Mesenchymal stem cell (in vitro differentiated cells and primary cell): Measurements from ENCODE around the gene PEX5.
"Not testable (repeated sequence)": the region's sequence is repeated elsewhere in the genome, so short reads cannot be mapped to it uniquely, and the experiment has no call there.

ENCODE experiments used
- DNase-seq: peaks from one replicate; pipeline ENCODE4 v3.0.0-alpha.2; 2013
- H2AFZ ChIP-seq: one replicate; pipeline ENCODE4 v1.6.1; 2013; ENCODE audit warnings: low read depth, mild to moderate bottlenecking, control low read depth, inconsistent platforms, low read length, moderate library complexity
- H2AK5ac ChIP-seq: 2 replicates; pipeline ENCODE4 v1.6.1; 2013; ENCODE audit warnings: low read length, moderate library complexity, mild to moderate bottlenecking, inconsistent platforms; ENCODE audit not compliant: severe bottlenecking
- H2BK120ac ChIP-seq: one replicate; pipeline ENCODE4 v1.6.1; 2013; ENCODE audit warnings: low read depth, mild to moderate bottlenecking, inconsistent platforms, low read length, moderate library complexity
- H2BK12ac ChIP-seq, 2 experiments: one replicate each; pipeline ENCODE4 v1.6.1; 2013; ENCODE audit warnings: inconsistent platforms in 2 of 2, low read length in 2 of 2, mild to moderate bottlenecking in 2 of 2, moderate library complexity in 2 of 2, control low read depth in 1 of 2
- H2BK15ac ChIP-seq: one replicate; pipeline ENCODE4 v1.6.1; 2013; ENCODE audit warnings: mild to moderate bottlenecking, low read depth, inconsistent platforms; ENCODE audit not compliant: poor library complexity, severe bottlenecking
- H2BK5ac ChIP-seq: 2 replicates; pipeline ENCODE4 v1.6.1; 2013; ENCODE audit warnings: low read depth, mild to moderate bottlenecking, low read length, control low read depth, inconsistent platforms; ENCODE audit not compliant: poor library complexity, severe bottlenecking
- H3K14ac ChIP-seq, 2 experiments: one replicate each; pipeline ENCODE4 v1.6.1; 2013; ENCODE audit warnings: inconsistent platforms in 2 of 2, low read length in 2 of 2, control low read depth in 1 of 2, mild to moderate bottlenecking in 1 of 2, moderate library complexity in 1 of 2
- H3K18ac ChIP-seq, 2 experiments: one replicate each; pipeline ENCODE4 v1.6.1; 2013; ENCODE audit warnings: inconsistent platforms in 2 of 2, low read length in 2 of 2, control low read depth in 1 of 2, low read depth in 1 of 2, mild to moderate bottlenecking in 1 of 2
- H3K23ac ChIP-seq, 2 experiments: one replicate each; pipeline ENCODE4 v1.6.1; 2013; ENCODE audit warnings: inconsistent platforms in 2 of 2, low read length in 2 of 2, mild to moderate bottlenecking in 2 of 2, moderate library complexity in 2 of 2, control low read depth in 1 of 2
- H3K27ac ChIP-seq: 2 replicates; pipeline ENCODE4 v1.5.1; 2013; ENCODE audit warnings: mild to moderate bottlenecking, moderate library complexity, low read length, control low read depth, inconsistent platforms; ENCODE audit not compliant: poor library complexity, severe bottlenecking
- H3K27me3 ChIP-seq, 2 experiments: 2 replicates each; pipeline versions ENCODE4 v1.6.1 to v1.7.0; 2013; ENCODE audit warnings: low read length in 2 of 2, mild to moderate bottlenecking in 2 of 2, moderate library complexity in 2 of 2, control low read depth in 1 of 2, inconsistent platforms in 1 of 2; ENCODE audit not compliant: control insufficient read depth in 1 of 2, insufficient read depth in 1 of 2
- H3K36me3 ChIP-seq, 2 experiments: 2 replicates each; pipeline versions ENCODE4 v1.6.1 to v1.7.0; 2013; ENCODE audit warnings: low read length in 2 of 2, control low read depth in 1 of 2, inconsistent platforms in 1 of 2, low read depth in 1 of 2, mild to moderate bottlenecking in 1 of 2; ENCODE audit not compliant: insufficient read depth in 2 of 2, control insufficient read depth in 1 of 2
- H3K4ac ChIP-seq, 2 experiments: one replicate each; pipeline ENCODE4 v1.6.1; 2013; ENCODE audit warnings: inconsistent platforms in 2 of 2, low read length in 2 of 2, mild to moderate bottlenecking in 2 of 2, moderate library complexity in 2 of 2, control low read depth in 1 of 2, low read depth in 1 of 2
- H3K4me1 ChIP-seq: 2 replicates; pipeline ENCODE4 v1.6.1; 2013; ENCODE audit warnings: low read depth, low read length, control low read depth; ENCODE audit not compliant: control insufficient read depth, insufficient read depth
- H3K4me2 ChIP-seq: 2 replicates; pipeline ENCODE4 v1.6.1; 2013; ENCODE audit warnings: low read length, mild to moderate bottlenecking, inconsistent platforms; ENCODE audit not compliant: poor library complexity, severe bottlenecking
- H3K4me3 ChIP-seq, 2 experiments: 2 replicates each; pipeline versions ENCODE4 v1.5.1 to v1.7.0; 2013; ENCODE audit warnings: low read length in 2 of 2, mild to moderate bottlenecking in 2 of 2, control low read depth in 1 of 2, low read depth in 1 of 2; ENCODE audit not compliant: insufficient read depth in 1 of 2
- H3K79me1 ChIP-seq: replicated peaks from 2 replicates; pipeline ENCODE4 v1.6.1; 2013; ENCODE audit warnings: mild to moderate bottlenecking, control low read depth, low read length, inconsistent platforms; ENCODE audit not compliant: poor library complexity, severe bottlenecking
- H3K9ac ChIP-seq: 2 replicates; pipeline ENCODE4 v1.7.0; 2013; ENCODE audit warnings: mild to moderate bottlenecking, low read length, moderate library complexity
- H3K9me3 ChIP-seq: 2 replicates; pipeline ENCODE4 v1.7.0; 2013; ENCODE audit warnings: mild to moderate bottlenecking, low read length; ENCODE audit not compliant: control insufficient read depth
- H4K8ac ChIP-seq: one replicate; pipeline ENCODE4 v1.6.1; 2013; ENCODE audit warnings: inconsistent platforms, mild to moderate bottlenecking, low read length, moderate library complexity
- H4K91ac ChIP-seq: one replicate; pipeline ENCODE4 v1.6.1; 2013; ENCODE audit warnings: mild to moderate bottlenecking, low read length, inconsistent platforms
- WGBS: methylation state at CpG from one replicate; pipeline ENCODE4 v1.1.7; 2013; ENCODE audit warnings: mixed read lengths; 5-methylcytosine and 5-hydroxymethylcytosine counted together

PEX5 gene

DNA sequence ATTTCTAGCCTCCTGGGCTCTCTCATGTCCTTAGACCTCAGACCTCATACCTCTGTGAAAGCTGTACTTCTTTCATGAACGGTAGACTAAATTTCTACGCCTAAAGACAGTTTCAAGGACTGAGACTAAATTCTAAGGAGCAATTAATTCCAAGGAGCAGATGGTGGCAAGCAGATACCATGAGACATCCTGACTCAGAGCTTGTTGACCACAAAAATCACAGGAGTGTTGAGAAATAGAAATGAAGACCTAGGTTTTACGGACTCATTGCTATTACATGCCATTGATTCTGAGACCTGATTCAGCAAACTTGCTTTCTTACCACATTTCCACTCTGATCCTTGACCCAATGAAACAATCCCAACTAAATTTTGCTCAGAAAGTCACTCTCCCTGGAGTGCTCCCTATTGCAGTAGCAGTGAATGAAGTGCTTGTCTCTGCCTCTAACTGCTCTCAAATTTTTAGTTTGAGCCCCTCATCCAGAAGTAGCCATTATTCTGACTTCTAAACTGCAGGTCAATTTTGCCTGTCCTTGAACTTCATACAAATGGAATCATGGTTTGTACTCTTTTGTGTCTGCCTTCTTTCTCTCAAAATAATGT, 52.0 kb downstream of the PEX5 start:
- Histone ChIP-seq H4K8ac (no peak overlapping the region), H2AK5ac (no peak overlapping the region), H3K4me3 (no peak overlapping the region), H3K18ac (no peak overlapping the region), H3K23ac (no peak overlapping the region), H3K27ac (no peak overlapping the region), H3K14ac (no peak overlapping the region), H3K79me1 (no peaks in the 10 kb centered on the region), H2AFZ (peak overlapping the region; percentile 53), H3K36me3 (no peaks in the 10 kb centered on the region), H2BK120ac (no peak overlapping the region), H3K4me1 (no peaks in the 10 kb centered on the region), H2BK15ac (no peak overlapping the region), H4K91ac (no peak overlapping the region), H2BK12ac (no peak overlapping the region), H2BK5ac (no peak overlapping the region), H3K4ac (no peak overlapping the region), H3K9ac (no peak overlapping the region), H3K27me3 (no peaks in the 10 kb centered on the region), H3K4me2 (no peak overlapping the region), H3K9me3 (peaks cover 5% of the 10 kb centered on the region)
- WGBS = 76% methylated on average over 3 of the region's 3 CpGs
- DNase-seq = peak; percentile 81

DNA sequence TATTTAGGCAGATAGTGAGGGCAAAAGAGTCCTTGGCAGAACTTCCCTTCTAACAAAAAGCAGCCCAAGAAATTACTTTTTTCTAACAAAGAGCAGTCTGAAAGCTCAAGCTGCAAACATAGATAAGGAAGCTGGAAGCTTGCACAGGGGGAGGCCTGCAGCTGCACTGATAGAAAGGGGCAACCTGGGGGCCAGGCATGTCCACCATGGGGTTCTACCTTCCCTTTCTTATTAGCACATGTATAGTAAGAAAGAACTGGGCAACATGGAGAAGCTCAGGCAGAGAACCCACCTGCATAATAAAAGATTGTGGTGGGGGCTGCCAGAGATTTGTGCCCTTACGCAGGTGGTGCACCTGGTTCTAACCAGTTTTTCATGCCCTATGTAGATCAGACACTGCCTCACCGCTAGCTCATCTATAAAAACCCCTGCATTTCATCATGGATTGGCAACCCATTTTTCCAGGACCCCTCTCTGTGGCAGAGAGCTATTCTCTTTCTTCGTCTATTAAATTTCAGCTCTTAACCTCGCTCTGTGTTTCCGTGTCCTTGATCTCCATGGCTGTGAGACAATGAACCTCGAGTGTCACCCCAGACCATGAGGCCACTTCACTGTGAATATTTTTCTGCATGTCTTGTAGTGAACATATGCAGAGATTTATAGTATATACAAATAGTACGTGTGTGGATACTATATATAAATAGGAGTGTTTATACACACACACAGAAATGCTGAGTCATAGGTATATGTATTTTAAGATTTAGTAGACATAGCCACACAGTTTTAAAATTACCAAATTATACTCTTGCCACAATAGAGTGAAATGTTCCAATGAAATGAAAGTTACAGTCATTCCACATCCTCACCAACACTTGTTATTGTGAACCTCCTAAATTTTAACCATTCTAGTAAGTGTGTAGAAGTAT, 53.0 kb downstream of the PEX5 start:
- H4K8ac ChIP-seq = no peak overlapping the region
- H3K4ac ChIP-seq = no peak overlapping the region
- no peak overlapping the region for H2BK5ac ChIP-seq
- H2BK12ac ChIP-seq = no peak overlapping the region
- no peak overlapping the region for H3K9ac ChIP-seq
- H3K79me1 ChIP-seq = no peaks in the 10 kb centered on the region
- H3K4me2 ChIP-seq = no peak overlapping the region
- no peak overlapping the region for H2AFZ ChIP-seq
- 79% methylated on average over 6 of the region's 7 CpGs for WGBS
- H3K36me3 ChIP-seq = no peaks in the 10 kb centered on the region
- no peaks in the 10 kb centered on the region for H3K27me3 ChIP-seq
- H3K9me3 ChIP-seq = peaks cover 5% of the 10 kb centered on the region
- no peak overlapping the region for H2BK15ac ChIP-seq
- H3K23ac ChIP-seq = no peak overlapping the region
- H2BK120ac ChIP-seq = no peak overlapping the region
- H3K14ac ChIP-seq = no peak overlapping the region
- no peak overlapping the region for H3K18ac ChIP-seq
- no peak overlapping the region for H3K4me3 ChIP-seq
- DNase-seq = no peak
- no peak overlapping the region for H3K27ac ChIP-seq
- H4K91ac ChIP-seq = no peak overlapping the region
- no peaks in the 10 kb centered on the region for H3K4me1 ChIP-seq
- no peak overlapping the region for H2AK5ac ChIP-seq

DNA sequence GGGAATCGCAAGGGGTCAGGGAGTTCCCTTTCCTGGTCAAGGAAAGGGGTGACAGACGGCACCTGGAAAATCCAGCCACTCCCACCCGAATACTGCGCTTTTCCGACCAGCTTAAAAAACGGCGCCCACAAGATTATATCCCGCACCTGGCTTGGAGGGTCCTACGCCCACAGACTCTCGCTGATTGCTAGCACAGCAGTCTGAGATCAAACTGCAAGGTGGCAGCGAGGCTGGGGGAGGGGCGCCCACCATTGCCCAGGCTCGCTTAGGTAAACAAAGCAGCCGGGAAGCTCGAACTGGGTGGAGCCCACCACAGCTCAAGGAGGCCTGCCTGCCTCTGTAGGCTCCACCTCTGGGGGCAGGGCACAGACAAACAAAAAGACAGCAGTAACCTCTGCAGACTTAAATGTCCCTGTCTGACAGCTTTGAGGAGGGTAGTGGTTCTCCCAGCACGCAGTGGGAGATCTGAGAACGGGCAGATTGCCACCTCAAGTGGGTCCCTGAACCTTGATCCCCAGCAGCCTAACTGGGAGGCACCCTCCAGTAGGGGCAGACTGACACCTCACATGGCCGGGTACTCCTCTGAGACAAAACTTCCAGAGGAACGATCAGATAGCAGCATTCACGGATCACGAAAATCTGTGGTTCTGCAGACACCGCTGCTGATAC, 62.0 kb downstream of the PEX5 start:
- H3K79me1 ChIP-seq, H3K9ac ChIP-seq, DNase-seq, H3K4me1 ChIP-seq, H3K36me3 ChIP-seq, H2BK5ac ChIP-seq, H2BK15ac ChIP-seq, H3K4me3 ChIP-seq, H2BK120ac ChIP-seq, H3K27ac ChIP-seq, H3K14ac ChIP-seq, H3K4me2 ChIP-seq, H3K9me3 ChIP-seq, H3K18ac ChIP-seq, H2AK5ac ChIP-seq, H3K23ac ChIP-seq, H4K8ac ChIP-seq, H2BK12ac ChIP-seq, H2AFZ ChIP-seq, H3K4ac ChIP-seq, H3K27me3 ChIP-seq, H4K91ac ChIP-seq: not testable (repeated sequence)
- 93% methylated on average over 18 of the region's 22 CpGs for WGBS

DNA sequence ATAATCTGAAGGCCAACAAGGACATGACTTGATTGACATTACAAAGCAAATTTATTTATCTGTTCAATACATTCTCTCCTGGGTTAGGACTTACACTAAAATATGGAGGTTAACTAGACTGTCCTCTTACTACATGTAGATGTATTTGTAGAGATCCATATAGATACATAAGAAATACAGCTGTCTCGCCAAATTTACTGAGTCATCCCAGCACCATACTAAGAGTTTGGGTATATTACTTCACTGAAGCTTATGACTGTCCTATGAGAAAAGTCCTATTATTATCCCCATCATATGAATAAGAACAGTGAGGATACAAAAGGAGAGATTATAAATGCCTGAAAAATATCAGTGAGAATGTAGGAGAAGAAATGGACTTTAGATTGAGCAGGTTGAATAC, 69.6 kb downstream of the PEX5 start:
- no peak for DNase-seq
- Histone ChIP-seq H2BK5ac (no peak overlapping the region), H3K18ac (no peak overlapping the region), H3K9ac (no peak overlapping the region), H4K91ac (no peak overlapping the region), H3K27me3 (peaks cover 0 to 6% of the 10 kb centered on the region in 2 experiments), H3K4me3 (no peak overlapping the region), H3K9me3 (no peaks in the 10 kb centered on the region), H3K4ac (no peak overlapping the region), H4K8ac (no peak overlapping the region), H3K27ac (no peak overlapping the region), H3K36me3 (no peaks in the 10 kb centered on the region), H2AK5ac (no peak overlapping the region), H2BK120ac (no peak overlapping the region), H3K14ac (no peak overlapping the region), H2BK12ac (no peak overlapping the region), H3K23ac (no peak overlapping the region), H3K4me1 (no peaks in the 10 kb centered on the region), H3K79me1 (no peaks in the 10 kb centered on the region), H3K4me2 (no peak overlapping the region), H2AFZ (no peak overlapping the region), H2BK15ac (no peak overlapping the region)
- WGBS = no CpG with 5 or more reads among the region's 1 CpG
